ENCODE results near the gene SLC40A1. TPM values are rescaled to one million over a fixed set of nuclear protein-coding genes. Genes with fewer than 3 reads are reported as not detected.
A peak's percentile ranks its signal among the peaks of the same experiment; 100 is the strongest.
"Not testable (repeated sequence)": the region's sequence is repeated elsewhere in the genome, so short reads cannot be mapped to it uniquely, and the experiment has no call there.

The SLC40A1 gene, protein sequence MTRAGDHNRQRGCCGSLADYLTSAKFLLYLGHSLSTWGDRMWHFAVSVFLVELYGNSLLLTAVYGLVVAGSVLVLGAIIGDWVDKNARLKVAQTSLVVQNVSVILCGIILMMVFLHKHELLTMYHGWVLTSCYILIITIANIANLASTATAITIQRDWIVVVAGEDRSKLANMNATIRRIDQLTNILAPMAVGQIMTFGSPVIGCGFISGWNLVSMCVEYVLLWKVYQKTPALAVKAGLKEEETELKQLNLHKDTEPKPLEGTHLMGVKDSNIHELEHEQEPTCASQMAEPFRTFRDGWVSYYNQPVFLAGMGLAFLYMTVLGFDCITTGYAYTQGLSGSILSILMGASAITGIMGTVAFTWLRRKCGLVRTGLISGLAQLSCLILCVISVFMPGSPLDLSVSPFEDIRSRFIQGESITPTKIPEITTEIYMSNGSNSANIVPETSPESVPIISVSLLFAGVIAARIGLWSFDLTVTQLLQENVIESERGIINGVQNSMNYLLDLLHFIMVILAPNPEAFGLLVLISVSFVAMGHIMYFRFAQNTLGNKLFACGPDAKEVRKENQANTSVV
- 11.8 TPM for total RNA-seq

DNA sequence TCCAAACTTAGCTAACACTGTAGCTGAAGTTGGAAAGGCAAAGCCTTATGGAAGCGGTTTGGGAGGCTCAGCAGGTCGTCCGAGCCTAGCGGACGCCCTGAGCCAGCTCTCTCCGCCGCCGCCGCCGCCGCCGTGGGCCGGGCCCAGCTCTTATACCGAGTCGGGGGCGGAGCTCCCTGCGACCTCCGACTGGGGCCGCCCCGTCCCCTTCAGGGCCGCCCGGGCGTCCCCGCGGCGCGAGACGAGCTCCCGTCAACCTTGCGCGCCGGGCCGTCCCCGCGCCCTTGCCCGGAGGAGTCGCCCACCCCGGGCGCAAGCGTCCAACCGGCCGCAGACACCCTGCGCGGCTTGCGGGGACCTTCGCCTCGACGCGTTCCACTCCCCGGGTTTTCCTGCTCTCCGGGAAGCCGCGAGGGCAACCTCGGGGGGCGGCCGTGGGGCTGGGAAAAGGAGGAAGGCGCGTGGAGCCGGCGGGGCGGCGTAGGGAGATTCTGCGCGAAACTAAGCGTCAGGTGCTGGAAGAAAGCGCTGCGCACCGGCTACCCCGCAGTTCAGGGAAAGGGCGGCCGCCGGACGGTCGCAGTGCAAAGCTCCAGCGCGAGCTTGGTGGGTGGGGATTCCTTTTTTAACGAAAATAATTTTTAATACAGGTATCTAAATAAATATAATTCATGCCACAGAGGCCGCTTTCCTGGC lies at the start of gene SLC40A1:
Gene SLC40A1, minus strand, starts transcription at position 129 of the 696 bp plus-strand sequence. CDS start 326 bp downstream, outside the sequence.
- peak; percentile 93 for ATAC-seq

DNA sequence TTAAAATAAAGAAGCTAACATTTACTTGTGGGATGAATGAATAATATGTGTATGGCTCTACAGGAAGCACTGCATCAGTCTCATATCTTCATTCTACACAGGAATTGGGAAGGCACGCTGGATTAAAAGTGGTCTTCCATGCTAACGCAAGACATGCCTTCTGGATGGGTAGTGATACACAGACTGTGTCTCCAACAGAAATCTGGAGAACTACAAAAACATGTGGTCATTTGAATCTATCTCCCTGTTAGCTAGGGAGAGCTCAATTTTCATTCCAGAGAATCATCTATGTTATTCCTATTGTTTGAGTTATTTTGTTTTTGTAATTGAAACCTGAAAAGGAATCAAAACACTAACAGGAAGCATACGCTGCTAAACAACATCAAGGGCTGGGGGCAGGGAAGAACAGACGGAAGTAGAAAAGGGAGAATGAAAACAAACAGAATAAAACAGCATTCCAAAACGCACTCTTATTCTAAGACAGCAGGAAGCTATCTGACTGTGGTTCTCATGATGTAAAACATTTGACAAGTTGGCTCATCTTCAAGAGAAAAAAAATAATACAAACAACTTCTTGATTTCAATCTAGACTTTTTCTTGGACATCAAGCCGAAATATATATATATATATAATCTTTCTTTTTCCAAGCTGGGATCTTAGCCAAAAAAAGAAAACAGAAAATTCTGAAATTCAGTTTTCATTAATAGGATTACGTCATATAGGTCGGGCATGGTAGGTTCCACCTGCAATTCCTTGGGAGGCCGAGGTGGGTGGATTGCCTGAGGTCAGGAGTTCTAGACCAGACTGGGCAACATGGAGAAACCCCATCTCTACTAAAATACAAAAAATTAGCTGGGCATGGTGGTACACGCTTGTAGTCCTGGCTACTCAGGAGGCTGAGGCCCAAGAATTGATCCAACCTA lies 49.2 kb upstream of the SLC40A1 start:
- no peak for ATAC-seq

DNA sequence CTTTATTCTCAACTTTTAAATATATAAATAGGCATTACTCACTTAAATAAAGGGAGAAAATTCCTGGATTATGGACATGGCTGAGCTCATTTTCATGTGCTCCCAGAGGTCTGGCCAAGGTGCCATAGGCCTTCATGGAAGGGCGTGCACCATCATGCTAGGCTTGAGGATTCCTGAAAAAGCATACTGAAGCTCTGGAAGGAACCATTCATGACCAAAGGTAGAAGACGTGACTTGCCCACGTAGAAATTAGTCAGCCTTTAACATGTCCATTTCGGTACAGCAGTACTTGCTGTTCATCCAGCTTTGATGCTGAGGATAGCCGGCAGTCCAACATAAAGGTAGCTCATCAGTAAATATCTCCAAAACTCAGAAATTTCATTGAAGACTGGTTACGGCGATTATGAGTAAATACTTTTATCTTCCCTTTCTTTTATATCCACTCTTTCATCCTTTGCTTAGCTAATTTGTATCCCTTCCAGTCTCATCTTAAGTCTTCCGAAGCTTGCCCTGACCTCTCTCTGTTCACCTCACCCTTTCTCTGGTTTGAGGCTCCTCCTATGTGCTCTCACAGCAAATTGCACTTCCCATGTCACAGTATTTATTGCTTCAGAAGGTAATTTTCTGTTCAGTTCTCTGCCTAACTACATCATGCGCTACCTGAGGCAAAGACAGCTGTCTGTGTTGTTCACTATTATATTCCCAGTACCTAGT lies 48.4 kb upstream of the SLC40A1 start:
- peak; percentile 57 for ATAC-seq

DNA sequence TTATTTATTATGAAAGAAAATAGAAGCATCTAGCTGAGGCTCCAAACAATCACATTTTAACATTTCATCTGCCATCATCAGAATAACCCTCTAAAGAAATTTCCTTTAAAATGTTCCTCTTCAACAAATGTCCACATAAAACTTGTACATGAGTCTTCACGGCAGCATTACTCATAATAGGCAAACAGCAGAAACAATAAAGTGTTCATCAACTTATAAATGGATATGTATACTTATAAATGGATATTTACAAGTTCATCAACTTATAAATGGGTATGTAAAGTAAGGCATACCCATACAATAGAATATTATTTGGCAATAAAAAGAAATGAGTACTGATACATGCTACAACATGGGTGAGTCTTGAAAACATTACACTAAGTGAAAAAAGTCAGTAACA lies 47.2 kb upstream of the SLC40A1 start:
- ATAC-seq = no peak

DNA sequence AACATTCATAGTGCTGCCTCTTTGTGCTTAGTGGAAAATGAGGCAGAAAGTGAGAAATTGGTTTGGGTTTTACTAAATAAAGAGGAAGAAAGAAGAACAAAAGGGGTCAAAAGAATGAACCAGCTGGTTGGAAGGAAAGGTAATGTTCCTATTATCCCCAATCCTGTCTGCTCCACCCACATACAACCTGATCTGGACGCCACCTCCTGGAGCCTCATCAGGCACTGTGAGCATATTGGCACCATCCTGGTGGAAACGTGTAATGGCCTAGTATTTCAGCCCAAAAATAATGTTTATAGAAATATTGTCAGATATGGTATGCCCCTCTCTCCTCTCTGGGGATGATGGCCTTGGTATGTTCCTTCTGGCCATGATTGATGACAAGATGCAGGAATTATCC lies 45.0 kb upstream of the SLC40A1 start:
- ATAC-seq = no peak

DNA sequence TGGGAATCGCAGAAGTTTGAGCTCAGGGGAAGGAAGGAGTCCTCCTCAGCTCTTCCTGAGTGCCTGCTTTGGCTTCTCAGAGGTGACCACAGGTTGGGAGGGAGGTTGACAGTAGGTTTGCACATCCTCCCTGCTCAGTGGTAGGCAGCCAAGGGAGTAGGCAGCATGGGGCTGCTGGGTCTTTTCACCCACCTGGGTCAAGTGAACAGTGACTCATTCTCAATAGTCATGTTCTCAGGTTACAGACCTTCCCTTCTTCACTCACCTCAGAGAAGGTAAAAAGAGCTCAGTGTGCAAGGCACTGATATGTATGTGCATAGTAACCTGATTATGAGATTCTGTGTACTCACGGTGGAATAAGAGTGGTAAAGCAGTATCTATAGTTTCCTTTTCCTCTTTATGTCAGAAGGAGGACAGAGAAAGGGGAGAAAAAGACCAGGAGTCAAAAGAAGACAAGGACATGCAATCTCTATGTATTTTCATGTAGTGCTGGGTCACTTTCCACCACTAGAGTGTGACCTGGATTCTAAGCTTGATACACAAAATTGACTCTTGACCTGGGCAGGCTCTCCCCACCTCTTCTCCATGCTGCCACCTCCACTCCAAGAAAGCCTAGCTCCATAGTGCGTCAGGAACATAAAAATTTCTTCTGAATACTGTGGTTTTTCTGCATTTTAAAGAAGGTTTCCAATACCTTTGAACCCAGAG lies 44.2 kb upstream of the SLC40A1 start:
- no peak for ATAC-seq

DNA sequence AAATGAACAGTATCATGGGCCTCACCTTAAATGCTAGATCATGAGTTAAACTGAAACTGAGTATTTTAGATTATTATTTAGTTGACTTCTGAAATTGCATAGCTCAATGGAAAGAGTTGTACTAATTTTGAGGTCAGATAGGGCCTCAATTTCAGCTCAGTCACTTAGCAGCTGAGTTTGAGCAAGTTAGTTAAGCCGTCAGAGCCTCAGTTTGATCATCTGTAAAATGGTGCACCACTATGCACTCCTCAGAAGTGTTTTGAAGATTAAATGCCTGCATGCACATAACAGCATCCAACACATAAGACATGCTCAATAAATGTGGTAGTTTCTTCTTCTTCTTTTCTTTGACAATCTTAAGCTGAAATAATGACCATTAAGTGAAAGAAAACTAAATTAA lies 42.5 kb upstream of the SLC40A1 start:
- ATAC-seq = no peak

DNA sequence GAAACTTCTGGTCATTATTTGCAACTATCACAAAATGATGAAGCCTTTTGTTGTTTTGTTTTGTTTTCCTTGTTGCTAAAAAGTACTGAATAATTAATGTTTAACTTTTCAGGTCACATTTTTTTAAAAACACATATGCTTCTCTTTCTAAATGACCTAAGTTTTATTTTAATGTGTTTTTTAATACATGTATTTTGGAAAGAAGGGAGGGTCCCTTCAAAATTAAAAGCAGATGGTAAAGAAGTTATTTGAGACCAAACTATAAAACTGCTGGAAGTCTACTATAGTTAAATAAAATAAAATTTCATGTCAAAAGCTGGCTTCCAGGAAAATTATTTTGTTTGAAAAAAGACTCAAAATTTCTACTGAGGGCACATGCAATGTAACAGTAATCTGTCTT lies 41.2 kb upstream of the SLC40A1 start:
- no peak for ATAC-seq

DNA sequence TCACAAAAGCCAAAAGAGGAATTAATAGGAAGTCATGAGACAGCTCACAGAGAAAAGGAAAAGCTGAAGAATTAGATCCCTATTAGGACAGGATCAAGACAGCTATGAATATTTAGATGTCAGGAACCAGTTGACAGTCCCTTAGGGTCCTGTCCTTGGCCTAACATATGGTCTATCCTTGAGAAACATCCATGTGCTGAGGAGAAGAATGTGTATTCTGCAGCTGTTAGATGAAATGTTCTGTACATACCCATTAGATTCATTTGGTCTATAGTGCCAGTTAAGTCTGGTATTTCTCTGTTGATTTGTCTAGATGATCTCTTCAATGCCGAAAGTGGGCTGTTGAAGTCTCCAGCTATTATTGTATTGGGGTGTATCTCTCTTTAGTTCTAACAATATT lies 37.6 kb upstream of the SLC40A1 start:
- ATAC-seq = no peak

DNA sequence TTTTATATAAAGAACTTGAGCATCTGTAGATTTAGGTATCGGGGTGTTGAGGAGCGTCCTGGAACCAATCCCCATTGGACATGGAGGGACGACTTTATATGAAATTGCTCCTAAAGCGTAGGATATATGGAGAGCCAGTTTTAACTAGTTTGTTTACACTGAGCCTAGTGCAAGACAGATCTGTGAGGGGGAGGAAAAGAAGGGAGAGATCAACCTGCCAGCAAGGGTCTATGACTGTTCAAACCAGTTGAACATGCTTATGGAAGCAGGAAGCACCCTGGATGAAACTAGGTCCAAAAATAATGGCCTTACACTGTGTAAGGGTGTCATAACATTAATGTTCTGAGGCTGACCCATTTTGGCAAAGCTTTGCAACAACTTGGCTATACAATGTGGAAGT lies 34.0 kb upstream of the SLC40A1 start:
- ATAC-seq = peak; percentile 93

DNA sequence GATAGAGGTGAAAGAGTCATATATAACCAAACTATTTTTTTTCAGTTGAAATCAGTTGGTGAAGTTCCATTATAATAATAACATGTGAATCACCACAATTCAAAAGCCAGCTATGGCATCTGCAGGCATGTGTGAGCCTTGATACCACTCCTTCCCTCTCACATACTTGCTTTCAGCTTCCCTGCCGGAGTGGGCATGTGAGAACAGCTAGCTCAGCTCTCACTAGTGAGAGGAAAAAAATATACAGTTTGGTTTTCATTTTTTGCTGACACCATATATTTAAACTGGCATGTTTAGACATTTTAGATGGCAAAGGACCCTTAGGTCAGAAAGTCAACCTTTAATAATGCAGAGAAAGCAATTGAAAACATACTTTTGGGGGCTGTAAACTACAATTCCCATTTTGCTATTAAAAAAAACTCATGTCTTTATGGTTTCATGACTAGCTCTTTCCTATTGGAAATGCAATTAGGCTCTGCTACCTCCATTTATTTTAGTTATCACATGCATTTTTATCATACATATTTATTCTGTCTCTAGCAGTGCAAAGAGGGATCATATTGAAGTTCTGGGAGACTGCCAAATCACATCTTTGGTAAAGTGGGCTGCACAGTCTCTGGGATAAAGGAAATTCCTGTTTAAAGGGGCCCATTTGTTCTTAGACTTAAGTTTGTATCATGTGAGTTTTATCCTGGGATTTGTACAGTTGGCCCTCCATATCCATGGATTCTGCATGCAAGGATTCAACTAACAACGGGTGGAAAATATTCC lies 33.2 kb upstream of the SLC40A1 start:
- ATAC-seq = peak; percentile 80

DNA sequence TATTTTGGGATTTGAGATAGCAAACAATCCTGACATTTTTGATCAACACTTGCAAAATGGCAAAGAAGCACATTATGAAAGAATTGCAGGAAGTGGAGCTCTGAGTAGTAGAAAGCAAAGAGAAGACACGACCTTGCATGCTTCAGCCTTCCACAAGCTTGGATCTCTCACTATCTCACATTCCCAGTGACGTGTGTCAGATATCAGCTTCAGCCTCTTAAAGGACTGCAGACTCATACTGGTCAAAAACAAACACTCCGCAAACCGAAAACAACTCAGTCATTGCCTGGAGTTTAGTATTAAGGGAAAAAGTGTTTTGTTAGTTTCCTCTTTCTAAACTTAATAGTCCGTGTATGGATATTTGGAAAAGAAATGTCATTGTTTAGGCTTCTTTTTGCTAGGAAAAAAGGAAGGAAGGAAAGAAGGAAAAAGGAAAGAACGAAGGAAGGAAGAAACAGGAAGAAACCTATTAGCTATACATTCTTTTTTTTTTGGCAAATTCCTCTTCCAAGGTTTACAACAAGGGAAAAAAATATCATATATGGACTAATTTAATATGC lies 32.6 kb upstream of the SLC40A1 start:
- peak; percentile 57 for ATAC-seq

DNA sequence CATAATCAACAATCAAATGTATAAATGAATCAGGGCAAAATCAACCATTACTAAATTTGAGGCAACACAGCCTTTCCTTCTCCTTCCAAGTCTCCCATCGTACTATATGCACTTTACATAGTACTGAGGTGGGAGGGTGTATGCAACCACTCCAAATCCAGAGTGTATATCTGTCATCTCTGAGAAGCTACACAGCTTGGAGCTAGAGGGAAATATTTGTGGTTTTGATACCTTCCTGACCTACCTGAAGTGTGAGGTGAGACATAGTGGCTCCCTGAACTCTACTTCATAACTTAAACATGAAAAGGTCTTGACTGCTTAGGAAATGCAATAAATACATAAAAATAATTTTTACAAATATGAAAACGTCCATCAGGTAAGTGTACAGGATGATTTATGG lies 30.1 kb upstream of the SLC40A1 start:
- no peak for ATAC-seq

DNA sequence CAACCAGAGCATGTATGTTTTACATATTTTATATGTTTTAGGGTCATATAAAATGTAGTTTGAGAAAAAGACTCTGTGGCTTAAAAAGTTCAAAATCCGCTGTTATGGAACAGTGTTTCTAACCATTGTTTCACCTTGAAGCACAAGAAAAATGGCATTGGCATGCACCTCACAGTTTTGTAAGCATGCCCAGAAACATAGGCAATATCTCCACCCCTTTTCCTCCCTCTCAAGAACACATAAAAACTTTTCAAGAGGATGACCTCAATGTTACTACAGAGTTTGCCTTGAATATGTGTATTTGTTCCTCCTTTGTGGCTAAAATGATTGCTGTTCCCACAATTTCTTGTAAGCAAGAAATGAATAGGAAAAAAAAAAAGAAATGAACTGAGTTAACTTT lies 29.3 kb upstream of the SLC40A1 start:
- no peak for ATAC-seq

DNA sequence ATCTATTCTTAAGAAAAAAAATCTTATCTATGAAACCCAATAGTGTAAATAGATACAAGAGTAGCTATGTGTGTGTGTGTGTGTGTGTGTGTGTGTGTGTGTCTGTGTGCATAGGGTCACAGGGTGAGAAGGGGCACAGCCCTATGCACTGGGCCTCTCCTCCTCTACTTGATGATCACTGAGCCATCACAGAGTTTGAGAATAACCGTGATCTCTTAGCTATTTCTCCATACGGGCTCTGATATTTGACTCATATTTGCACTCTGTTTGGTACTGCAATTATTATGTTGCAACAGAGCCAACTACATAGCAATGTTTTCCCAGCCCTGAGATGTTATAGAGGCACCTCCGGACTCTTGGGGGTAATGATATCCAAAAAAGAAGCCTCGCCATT lies 28.8 kb upstream of the SLC40A1 start:
- ATAC-seq = peak; percentile 50

DNA sequence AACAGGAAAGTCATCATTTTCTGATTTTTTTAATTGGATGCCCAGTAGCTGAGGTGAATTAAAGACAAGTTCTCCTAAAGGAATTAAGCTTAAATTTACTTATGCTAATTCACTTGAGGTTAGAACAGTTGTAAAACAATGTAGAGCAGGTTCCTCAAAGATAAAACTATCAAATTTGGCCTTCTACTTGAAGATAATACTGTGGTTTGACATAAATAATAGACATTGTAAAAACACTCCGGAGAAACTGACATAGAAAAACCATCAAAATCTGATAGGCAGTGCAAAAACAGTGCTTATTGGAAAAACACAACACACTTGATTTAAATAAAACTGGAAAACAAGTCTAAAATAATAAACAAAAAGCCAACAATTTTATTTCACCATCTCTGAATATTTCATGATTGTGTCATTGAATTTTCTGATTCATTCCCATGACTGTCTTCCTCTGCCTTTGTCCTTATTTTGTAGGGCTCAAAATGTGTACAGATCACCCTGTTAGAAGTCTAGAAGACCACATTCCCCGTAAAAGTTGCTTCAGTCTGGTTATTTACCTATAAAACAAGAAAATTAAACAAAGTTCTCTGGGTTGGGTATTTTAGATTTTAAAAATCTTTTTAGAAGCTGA lies 28.3 kb upstream of the SLC40A1 start:
- ATAC-seq = no peak

DNA sequence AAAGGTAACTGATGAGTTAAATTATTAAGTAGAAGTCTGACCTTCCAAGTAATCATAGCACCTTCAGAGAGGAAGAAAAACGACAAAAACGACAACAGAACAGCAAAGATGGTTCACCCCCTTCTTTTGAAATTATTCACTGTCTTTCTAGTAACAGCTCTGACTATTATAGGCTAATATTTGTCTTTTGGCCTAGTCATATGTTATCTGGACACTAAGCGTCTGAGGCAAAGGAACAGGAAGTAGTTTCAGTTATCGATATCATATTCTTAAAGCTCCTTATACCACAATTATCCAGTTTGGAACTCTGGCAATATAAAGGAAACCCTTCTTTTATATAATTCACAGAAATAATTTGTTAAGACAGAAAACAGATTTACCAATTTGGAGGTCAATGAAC lies 27.6 kb upstream of the SLC40A1 start:
- ATAC-seq = no peak

DNA sequence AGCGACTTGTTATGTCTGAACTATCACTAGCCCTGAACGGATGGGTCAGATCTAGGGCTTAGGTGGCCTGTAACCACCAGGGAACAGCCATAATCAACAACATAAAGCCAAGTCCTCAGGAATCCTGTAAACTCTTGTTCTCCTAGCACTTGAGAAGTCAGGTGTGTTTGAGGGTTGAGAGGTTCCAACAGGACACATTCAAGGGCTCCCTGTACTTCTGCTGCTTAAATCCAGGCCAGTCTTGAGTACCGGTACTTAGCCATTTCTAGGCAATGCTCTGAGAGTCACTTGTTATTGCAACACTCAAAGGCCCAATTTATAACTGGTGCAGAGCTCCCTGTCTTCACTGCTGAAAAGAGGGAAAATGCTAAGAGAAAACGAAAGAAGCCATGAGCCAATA lies 21.6 kb upstream of the SLC40A1 start:
- no peak for ATAC-seq

DNA sequence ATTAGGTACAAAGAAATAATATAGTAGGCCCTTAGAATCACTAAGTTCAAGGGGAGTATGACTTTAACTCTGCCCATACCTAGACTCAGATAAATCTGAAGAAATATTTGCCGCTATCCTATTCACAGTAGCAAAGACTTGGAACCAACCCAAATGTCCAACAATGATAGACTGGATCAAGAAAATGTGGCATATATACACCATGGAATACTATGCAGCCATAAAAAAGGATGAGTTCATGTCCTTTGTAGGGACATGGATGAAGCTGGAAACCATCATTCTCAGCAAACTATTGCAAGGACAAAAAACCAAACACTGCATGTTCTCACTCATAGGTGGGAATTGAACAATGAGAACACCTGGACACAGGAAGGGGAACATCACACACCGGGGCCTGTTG lies 21.1 kb upstream of the SLC40A1 start:
- ATAC-seq = not testable (repeated sequence)

DNA sequence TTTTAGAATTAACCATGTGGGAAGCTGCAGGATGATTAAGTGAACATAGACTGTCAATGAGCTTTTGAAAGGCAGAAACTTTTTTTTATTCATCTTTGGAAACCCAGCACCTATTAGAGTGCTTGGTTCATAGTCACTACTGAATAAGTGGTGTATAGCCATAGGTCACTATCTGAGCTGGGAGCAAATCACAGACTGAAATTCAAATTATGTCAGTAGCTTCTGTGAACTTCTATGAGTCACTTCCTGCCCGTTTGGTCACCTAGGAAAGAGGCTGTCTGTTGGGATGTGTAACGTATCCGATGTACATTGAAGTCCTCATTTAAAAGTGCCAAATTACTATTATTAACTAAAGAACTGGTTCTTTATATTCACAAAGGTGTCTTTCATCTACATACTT lies 20.5 kb upstream of the SLC40A1 start:
- ATAC-seq = peak; percentile 92

All from esophagus mucosa (tissue), 1 donor.